ENCODE results near the gene IDH2. TPM values are rescaled to one million over a fixed set of nuclear protein-coding genes. Genes with fewer than 3 reads are reported as not detected.

The IDH2 gene
- total and polyA plus RNA-seq, 2 of the 4 experiments (the other 2 are of a cell fraction) = 84.9 to 118 TPM

DNA sequence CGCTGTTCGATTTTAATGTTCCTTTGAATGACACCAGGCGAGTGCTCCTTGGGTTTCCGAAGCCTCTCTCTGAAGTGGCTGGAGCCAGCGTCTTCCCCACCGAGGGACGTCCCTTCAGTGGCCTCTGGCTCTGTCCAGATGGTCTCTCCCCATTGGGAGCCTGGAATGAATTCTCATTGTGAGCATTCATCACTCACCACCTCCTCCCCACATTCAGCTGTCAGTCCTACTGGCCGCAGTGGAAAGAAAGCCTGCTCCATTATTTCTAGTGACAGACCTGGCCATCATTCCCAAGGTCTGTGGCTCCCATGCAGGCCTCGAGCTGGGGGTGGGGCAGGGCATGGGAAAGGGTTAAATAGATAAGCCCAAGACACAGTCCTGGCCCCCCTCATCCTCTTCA lies 65.9 kb downstream of the IDH2 start:
- no peak overlapping the region for H3K27ac ChIP-seq (ENCODE audit: insufficient read depth, low read length)
- H2BK5ac ChIP-seq (ENCODE audit: low read depth, low read length, poor library complexity, severe bottlenecking) = no peak overlapping the region
- POLR2A ChIA-PET (ENCODE audit: unreplicated experiment) = no interaction called here
- no peak for DNase-seq
- 80% methylated on average over 4 of the region's 9 CpGs; no CpG with 5 or more reads in 1 of the 2 experiments for WGBS, 2 experiments (ENCODE audit: extremely low coverage in 2 of 2, insufficient read length in 1 of 2)
- H3K4me2 ChIP-seq (ENCODE audit: low read depth, low read length) = no peak overlapping the region
- no peak overlapping the region for H3K4me3 ChIP-seq (ENCODE audit: insufficient read depth, low read depth, low read length)
- H2AK5ac ChIP-seq (ENCODE audit: low read depth, low read length) = peak overlapping the region; percentile 67
- H4K5ac ChIP-seq (ENCODE audit: low read depth, low read length) = no peak overlapping the region
- H3K4me1 ChIP-seq (ENCODE audit: control insufficient read depth, insufficient read depth, low read length) = peaks cover 33% of the 10 kb centered on the region
- H4K91ac ChIP-seq (ENCODE audit: insufficient read depth, low read depth, low read length) = peak overlapping the region; percentile 69
- no peak overlapping the region for H3K9ac ChIP-seq (ENCODE audit: low read depth, low read length)
- H3K36me3 ChIP-seq (ENCODE audit: control insufficient read depth, insufficient read depth, low read length) = no peaks in the 10 kb centered on the region
- peak overlapping the region; percentile 38; the same call in 1 of the 2 replicates for H2BK20ac ChIP-seq (ENCODE audit: low read depth, low read length)
- BruUV-seq (replicated peaks) = no TSS peak
- in situ Hi-C loops (cut with MboI; ENCODE audit: low sequenced_read_pairs) = no loop called here
- H3K9me1 ChIP-seq (ENCODE audit: insufficient read depth, low read length) = peaks cover 44% of the 10 kb centered on the region
- H2BK15ac ChIP-seq (ENCODE audit: low read depth, low read length) = peak overlapping the region; percentile 67; the same call in 2 of the 3 replicates
- H2AK9ac ChIP-seq (replicated peaks; ENCODE audit: low read depth, low read length, poor library complexity) = peak overlapping the region; percentile 5
- H3K23ac ChIP-seq (ENCODE audit: low read depth, low read length) = peak overlapping the region; percentile 56; the same call in 1 of the 2 replicates
- H4K8ac ChIP-seq (ENCODE audit: low read depth in 2 of 2, low read length in 2 of 2) = peak overlapping the region in 1 of 2 experiments; percentile 64; a peak in 3 of 4 replicates
- peaks cover 7% of the 10 kb centered on the region for H4K20me1 ChIP-seq (ENCODE audit: insufficient read depth, low read length)
- no peak for ATAC-seq (ENCODE audit: low read depth)
- CTCF ChIA-PET = no interaction called here
- no peak overlapping the region; the same call in 1 of the 2 replicates for H3K18ac ChIP-seq (ENCODE audit: low read depth, low read length)
- H2BK120ac ChIP-seq (ENCODE audit: low read depth, low read length) = peak overlapping the region; percentile 84; the same call in 1 of the 2 replicates
- no peak overlapping the region for H3K56ac ChIP-seq (ENCODE audit: extremely low read depth, insufficient read depth, low read length)
- H3K14ac ChIP-seq (replicated peaks; ENCODE audit: low read depth, low read length) = peak overlapping the region; percentile 80; the same call in 1 of the 2 replicates
- no peak overlapping the region for H2AFZ ChIP-seq (replicated peaks; ENCODE audit: low read length, poor library complexity)
- peak overlapping the region; percentile 91 for H3K4ac ChIP-seq (ENCODE audit: low read depth, low read length)
- TF ChIP-seq NFE2L2 (IDR thresholded peaks at IDR 0.05; ENCODE audit: low read depth, low read length) (no peak), POLR2A (IDR thresholded peaks at IDR 0.05; ENCODE audit: low read depth, low read length) (no peak), SMC3 (IDR thresholded peaks at IDR 0.05; ENCODE audit: low read depth, low read length) (no peak), BHLHE40 (IDR thresholded peaks at IDR 0.05; ENCODE audit: low read depth, low read length) (no peak), CHD1 (IDR thresholded peaks at IDR 0.05; ENCODE audit: low read depth, low read length) (no peak), MAFK (IDR thresholded peaks at IDR 0.05; ENCODE audit: low read depth, low read length) (no peak), RFX5 (IDR thresholded peaks at IDR 0.05; ENCODE audit: low read depth, low read length) (no peak), FOS (IDR thresholded peaks at IDR 0.05; ENCODE audit: low read depth, low read length) (no peak), RAD21 (IDR thresholded peaks at IDR 0.05; ENCODE audit: low read length) (no peak), RCOR1 (IDR thresholded peaks at IDR 0.05; ENCODE audit: insufficient replicate concordance, low read length) (no peak), CEBPB (IDR thresholded peaks at IDR 0.05; ENCODE audit: low read depth, low read length) (no peak), MXI1 (IDR thresholded peaks at IDR 0.05; ENCODE audit: borderline replicate concordance, low read depth, low read length) (no peak)
- TF ChIP-seq, protein P1, sequence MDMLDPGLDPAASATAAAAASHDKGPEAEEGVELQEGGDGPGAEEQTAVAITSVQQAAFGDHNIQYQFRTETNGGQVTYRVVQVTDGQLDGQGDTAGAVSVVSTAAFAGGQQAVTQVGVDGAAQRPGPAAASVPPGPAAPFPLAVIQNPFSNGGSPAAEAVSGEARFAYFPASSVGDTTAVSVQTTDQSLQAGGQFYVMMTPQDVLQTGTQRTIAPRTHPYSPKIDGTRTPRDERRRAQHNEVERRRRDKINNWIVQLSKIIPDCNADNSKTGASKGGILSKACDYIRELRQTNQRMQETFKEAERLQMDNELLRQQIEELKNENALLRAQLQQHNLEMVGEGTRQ (IDR thresholded peaks at IDR 0.05; ENCODE audit: low read depth, low read length) = no peak
- TF ChIP-seq, protein P2, sequence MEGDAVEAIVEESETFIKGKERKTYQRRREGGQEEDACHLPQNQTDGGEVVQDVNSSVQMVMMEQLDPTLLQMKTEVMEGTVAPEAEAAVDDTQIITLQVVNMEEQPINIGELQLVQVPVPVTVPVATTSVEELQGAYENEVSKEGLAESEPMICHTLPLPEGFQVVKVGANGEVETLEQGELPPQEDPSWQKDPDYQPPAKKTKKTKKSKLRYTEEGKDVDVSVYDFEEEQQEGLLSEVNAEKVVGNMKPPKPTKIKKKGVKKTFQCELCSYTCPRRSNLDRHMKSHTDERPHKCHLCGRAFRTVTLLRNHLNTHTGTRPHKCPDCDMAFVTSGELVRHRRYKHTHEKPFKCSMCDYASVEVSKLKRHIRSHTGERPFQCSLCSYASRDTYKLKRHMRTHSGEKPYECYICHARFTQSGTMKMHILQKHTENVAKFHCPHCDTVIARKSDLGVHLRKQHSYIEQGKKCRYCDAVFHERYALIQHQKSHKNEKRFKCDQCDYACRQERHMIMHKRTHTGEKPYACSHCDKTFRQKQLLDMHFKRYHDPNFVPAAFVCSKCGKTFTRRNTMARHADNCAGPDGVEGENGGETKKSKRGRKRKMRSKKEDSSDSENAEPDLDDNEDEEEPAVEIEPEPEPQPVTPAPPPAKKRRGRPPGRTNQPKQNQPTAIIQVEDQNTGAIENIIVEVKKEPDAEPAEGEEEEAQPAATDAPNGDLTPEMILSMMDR (conservative IDR thresholded peaks at IDR 0.05; ENCODE audit: low read depth, low read length) = no peak
- TF ChIP-seq, protein P3, sequence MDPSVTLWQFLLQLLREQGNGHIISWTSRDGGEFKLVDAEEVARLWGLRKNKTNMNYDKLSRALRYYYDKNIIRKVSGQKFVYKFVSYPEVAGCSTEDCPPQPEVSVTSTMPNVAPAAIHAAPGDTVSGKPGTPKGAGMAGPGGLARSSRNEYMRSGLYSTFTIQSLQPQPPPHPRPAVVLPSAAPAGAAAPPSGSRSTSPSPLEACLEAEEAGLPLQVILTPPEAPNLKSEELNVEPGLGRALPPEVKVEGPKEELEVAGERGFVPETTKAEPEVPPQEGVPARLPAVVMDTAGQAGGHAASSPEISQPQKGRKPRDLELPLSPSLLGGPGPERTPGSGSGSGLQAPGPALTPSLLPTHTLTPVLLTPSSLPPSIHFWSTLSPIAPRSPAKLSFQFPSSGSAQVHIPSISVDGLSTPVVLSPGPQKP (IDR thresholded peaks at IDR 0.05; ENCODE audit: borderline replicate concordance, low read depth, low read length) = no peak
- no peaks in the 10 kb centered on the region for H3K9me3 ChIP-seq (ENCODE audit: control insufficient read depth, insufficient read depth, low read length)
- intact Hi-C loops (cut with micrococcal nuclease) = loop anchor here (2.0 kb wide), 1 partner anchor 32 kb away; no protein-coding TSS in a partner anchor
- H3K79me1 ChIP-seq (ENCODE audit: low read depth in 1 of 2, low read length in 2 of 2) = peaks cover 41 to 82% of the 10 kb centered on the region in 2 experiments
- H3K27me3 ChIP-seq (ENCODE audit: control insufficient read depth, insufficient read depth, low read length) = no peaks in the 10 kb centered on the region
- dilution Hi-C loops (cut with HindIII; ENCODE audit: low sequenced_read_pairs, unreplicated experiment) = no loop called here
